HG03521 (cell line): ENCODE results near the gene IQCN.

Source experiments
- ATAC-seq: cut with Tn5 transposase; IDR thresholded peaks from one replicate; pipeline ENCODE4 v1.9.1; 2021; ENCODE audit warnings: mild to moderate bottlenecking, moderate library complexity; ENCODE audit not compliant: unreplicated experiment

IQCN gene

DNA sequence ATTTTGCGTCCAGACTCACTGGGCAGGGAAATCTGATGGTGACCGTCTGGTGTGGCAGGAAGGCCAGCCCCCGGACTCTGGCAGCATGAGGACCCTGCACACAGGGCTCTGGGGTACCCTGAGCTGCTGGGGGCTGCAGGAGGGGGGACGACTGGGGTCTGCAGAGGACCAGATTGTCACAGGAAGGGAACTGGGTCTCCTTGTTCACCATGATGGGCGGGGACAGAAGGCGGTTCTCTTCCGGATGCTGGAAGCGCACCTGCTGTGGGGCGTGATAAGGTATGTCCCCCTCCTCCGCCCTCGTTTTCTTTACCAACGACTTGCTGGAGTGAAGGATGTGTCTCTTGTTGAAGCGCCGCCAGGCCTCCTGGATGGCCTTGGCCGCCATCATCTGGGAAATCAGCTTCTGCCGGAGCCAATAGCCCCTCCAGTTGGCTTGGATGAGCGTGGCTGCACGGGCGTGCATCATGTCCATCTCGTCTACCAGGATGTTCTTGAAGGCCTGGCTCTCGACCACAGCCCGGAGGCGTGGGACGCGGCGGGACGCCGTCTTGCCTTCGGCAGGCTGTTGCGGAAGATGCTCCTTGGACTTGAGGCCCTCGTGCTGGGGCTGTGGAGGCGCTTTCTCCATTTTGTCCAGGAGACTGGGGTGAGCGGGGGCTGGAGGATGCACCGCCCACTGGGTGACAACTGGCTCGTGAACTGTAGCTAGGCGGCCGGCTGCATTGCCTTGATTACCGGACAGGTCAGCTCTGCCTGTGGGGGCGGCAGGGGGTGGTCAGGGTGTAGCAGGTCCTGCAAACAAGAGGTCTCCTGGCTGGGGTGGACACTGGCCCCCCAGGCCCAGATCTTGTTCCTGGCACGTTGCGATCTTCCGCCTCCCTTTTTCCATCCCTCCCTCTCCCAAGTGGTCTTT, 7.2 kb downstream of the IQCN start:
- no peak for ATAC-seq

- no peak for ATAC-seq
These were observed 8.7 kb downstream of the IQCN start for GRCh38 chr19:18265582-18265981.

DNA sequence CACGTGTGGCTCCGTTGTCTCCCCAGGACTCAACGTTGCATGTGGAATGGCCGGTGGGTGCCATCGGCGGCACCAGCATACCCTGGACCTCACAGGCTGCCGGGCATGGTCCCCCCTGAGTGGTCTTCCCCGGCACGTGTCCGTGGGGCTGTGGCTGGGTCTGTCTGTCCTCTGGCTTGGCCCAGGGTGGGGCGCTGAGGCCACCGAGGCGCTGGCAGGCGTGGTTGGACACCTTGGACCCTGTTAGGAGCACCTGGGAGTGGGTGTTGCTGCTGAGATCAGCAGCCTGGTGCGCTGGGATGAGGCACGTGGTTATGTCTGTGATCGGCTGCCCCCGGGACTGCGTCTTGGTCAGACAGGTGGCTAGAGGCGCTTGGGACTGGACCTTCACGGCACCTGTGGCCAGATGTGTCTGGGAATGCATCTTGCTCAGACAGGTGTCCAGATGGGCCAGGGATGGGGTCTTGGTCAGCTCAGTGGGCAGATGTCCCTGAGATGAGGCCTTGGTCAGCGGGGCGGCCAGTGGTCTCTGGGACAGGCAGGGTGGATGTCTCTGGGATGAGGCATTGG, 9.2 kb downstream of the IQCN start:
- ATAC-seq = no peak

DNA sequence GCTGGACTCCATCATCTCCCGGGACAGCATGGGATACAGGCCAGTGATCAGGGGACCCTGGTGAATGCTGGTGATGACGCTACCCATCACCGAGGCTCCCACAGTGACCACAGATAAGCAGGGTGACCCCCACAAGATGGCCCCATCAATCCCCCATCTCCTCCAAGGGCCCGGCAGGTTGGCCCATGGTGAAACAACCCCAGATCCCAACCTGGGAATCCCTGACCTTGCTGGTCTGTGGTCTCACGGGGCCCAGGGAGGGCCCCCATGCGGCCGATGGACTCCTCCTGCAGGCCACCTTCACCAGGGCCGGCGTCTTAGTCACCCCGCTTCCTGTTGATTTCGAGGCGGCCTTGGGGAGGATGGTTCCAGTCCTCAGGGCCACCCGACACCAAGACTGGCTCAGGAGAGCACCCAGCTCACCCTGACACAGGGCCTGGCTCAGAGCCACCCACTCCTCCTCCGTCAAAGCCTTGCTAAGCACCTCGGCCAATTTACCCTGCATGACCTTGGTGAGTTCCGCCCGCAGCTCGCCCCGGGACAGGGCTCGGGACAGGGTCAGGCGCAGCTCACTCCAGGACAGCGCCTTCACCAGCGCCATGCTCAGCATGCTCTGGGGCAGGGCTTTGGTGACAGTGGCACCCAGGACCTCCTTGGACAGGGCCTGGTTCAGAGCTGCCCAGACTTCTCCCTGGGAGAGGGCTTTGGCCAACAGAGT, 10.0 kb downstream of the IQCN start:
- ATAC-seq = no peak

GRCh38 chr19:18263324-18264136, 10.7 kb downstream of the IQCN start:
- no peak for ATAC-seq

GRCh38 chr19:18262917-18263316, 11.3 kb downstream of the IQCN start:
- ATAC-seq = no peak

- no peak for ATAC-seq
These were observed 12.1 kb downstream of the IQCN start for GRCh38 chr19:18262144-18262543.

- ATAC-seq = no peak
These were observed 12.8 kb downstream of the IQCN start for GRCh38 chr19:18261474-18261873.

- ATAC-seq = no peak
These were observed 14.4 kb downstream of the IQCN start for GRCh38 chr19:18259893-18260292.

DNA sequence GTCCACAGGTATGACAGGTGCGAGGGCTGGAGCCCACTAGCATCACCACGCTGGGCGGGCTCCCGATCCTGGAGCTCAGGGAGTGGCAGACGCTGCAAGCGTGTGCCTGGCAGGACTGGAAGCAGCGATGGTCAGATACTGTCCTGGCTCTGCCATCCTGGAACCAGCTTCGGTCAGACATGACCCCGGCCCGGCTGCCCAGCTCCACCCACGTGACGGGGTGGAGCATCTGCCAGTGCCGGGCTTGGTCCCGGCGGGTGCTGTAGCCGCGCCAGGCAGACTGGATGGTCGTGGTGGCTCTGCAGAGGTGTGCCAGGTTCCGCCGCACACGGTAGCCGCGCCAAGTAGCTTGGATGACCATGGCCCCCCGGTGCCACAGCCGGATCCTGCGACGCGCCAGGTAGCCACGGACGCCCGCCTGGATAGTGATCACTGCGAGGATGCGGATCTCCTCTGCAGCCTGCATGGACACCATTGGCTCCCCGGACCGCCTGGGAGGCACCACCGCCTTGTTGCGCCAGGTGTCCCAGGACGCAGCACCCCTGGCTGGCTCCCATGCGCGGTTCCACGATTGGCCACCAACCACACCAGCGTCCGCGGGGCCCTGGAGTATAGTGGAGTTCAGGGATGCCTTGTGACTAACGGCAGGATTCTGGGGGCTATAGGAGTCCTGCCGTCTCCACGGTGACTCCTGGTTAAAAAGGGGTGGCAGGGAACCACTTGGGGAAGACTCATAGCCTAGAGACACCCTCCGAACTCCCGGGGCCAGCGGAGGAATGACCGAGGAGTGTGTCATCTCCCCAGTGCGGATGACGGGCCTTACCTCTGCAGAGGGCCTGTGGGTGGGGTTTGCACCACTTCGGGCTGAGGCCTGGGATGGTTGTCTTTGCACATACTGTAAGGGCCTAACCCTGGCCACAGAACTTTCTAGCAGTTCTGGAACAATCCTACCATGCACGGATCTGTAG, 16.5 kb downstream of the IQCN start:
- no peak for ATAC-seq

GRCh38 chr19:18254546-18255503, 19.4 kb downstream of the IQCN start:
- no peak for ATAC-seq

DNA sequence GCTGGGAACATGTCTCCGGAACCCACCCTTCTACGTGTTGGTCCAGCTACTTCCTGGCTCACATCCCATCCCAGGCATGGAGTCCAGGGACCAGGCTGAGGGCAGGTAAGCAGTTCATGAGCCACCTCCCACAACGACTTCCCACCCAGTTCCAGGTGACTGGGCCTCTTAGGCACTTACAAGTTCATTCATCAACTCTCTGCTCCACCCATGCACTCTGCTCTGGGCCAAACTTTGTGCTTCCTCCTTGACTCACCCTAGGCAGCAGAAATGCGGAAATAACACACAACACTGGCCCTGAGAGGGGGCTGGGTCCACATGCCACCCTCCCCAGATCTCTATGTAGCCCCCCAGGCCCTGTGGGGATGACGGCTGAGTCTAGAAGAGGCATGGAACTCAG, 20.5 kb downstream of the IQCN start:
- no peak for ATAC-seq

GRCh38 chr19:18253130-18253529, 21.1 kb downstream of the IQCN start:
- no peak for ATAC-seq

DNA sequence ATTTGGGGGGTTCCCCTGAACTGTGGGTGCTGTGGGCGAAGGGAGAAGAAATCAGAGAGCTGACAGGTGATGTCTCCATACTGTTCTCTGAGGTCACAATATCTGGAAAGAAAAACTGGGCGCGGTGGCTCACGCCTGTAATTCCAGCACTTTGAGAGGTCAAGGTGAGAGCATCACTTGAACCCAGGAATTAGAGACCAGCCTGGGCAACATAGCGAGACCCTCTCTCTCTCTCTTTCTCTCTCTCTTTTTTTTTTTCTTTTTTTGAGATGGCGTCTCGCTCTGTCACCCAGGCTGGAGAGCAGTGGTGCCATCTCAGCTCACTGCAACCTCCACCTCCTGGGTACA, 21.9 kb downstream of the IQCN start:
- no peak for ATAC-seq

GRCh38 chr19:18251587-18252369, 22.5 kb downstream of the IQCN start:
- ATAC-seq = no peak

- no peak for ATAC-seq
These were observed 24.4 kb downstream of the IQCN start for GRCh38 chr19:18249834-18250233.

DNA sequence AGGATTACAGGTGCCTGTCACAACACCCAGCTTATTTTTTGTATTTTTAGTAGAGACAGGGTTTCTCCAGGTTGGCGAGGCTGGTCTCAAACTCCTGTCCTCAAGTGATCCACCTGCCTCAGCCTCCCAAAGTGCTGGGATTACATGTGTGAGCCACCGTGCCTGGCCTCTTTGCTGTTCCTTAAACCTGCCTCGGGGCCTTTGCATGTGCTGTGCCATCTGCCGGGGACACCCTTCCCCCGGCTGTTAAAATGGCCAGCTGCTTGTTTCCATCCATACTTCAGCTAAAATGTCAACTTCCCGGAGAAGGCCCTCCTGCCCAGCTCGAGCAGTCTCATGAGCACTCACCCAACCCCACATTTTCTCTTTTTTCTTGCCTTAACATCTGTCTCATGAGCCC, 29.0 kb downstream of the IQCN start:
- ATAC-seq = no peak

DNA sequence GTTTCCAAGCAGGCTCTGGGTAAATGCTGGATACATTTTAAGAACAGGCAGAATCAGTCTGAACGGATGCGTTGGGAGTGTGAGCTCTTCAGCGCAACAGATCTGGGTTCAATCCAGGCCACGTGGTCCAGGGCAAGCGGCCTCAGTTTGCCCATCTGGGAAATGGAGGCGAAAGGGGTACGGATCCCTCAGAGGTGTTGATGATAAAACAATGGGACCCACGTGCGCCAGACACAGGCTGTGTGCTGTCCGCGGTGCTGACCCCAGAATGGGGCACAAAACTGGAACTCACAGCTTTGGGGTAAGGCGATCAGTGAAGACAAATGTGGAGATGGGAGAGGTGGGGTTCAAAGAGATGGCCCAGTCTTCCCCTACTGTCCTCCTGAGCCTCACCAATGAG, 34.9 kb downstream of the IQCN start:
- ATAC-seq = no peak
